Activated CD4-positive, alpha-beta T cell treated with anti-CD3 and anti-CD28 coated beads, Interleukin-10, Interleukin-2, amounts not matched to agents 100 ng/mL and 50 ng/mL, durations not matched to agents 16 hours and 8 hours (primary cell): ENCODE data around the gene STARD8.
A peak's percentile ranks its signal among the peaks of the same experiment; 100 is the strongest.

Experiments used
- DNase-seq: peaks from one replicate; pipeline ENCODE4 v3.0.0-alpha.2; 2020

Gene STARD8

GRCh38 chrX:68754406-68754805 lies 106.9 kb downstream of the STARD8 start:
- DNase-seq, result peak; percentile 22

GRCh38 chrX:68755616-68756125 lies 108.2 kb downstream of the STARD8 start:
- DNase-seq, result no peak

GRCh38 chrX:68757331-68757730 lies 109.9 kb downstream of the STARD8 start:
- no peak for DNase-seq

- no peak for DNase-seq
Observed at GRCh38 chrX:68757731-68758130, 110.3 kb downstream of the STARD8 start.

DNA sequence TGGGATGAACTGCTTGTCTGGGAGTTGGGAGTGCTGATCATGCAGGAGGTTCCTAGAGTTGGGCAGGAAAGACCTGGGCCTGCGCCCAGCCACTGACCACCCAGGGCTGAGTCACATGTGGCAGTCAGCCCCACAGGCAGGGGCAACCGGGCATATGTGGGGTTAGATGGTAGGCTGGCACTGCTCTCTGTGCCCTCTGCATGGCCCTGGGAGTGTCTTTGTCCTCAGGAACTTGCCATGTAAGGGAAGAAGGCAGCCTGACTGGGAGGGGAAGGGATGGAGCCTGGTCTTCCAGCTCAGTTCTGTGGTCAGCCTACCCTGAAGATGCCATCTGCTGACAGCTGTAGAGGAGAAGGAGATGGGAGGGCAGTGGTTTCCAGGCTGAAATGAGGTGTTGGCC lies 111.2 kb downstream of the STARD8 start:
- no peak for DNase-seq

DNA sequence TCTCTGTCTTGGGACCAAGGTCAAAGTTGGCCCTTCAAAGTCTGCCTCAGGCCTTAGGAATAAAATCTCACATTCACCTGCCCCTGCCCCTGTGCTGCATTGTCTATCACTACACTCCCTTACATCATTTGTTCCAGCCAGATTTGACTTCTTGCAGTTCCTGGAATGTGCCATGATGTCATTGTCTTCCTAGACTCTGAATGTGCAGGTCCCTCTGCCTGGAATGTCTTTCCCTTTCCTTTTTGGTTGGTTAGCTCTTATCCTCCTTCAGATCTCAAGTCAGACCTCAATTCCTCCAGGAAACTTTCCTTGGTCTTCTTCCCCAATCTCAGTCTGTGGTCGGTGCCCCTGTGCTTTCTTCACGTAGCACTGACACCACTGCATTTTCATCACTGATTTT lies 113.6 kb downstream of the STARD8 start:
- DNase-seq, result no peak

DNA sequence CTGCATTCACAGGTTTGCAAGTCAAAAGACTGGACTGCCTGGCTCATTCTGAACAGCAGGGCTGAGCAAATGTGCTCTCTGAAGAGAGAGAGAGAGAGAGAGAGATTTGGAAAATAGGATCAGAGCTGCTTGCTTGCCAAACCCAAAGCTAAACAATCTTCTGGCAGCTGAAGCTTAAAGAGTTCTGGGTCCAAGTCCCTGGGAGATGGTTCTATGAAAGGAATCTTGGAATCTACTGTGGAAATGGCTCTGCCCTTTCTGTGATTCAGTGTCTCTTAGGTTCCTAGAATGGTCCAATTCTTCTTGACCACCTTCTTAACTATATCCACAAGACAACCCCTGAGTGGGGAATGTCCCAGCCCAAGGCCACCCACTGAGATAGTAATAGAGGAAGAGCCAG lies 115.3 kb downstream of the STARD8 start:
- no peak for DNase-seq

- DNase-seq, result no peak
Observed at GRCh38 chrX:68763481-68763880, 116.0 kb downstream of the STARD8 start.
